ENCODE results near the gene KCNK16. TPM values are rescaled to one million over a fixed set of nuclear protein-coding genes. Genes with fewer than 3 reads are reported as not detected.

KCNK16 gene
- total and polyA plus RNA-seq, 2 of the 8 experiments (the other 6 are each of a cell fraction or from before 2014, with no cell fraction given) = not detected

- TF ChIP-seq YY1 (IDR thresholded peaks at IDR 0.05; ENCODE audit: low read depth, low read length) (no peak), RAD21 (IDR thresholded peaks at IDR 0.05 in 1 of 2, conservative IDR thresholded peaks at IDR 0.05 in 1 of 2; ENCODE audit: low read depth in 2 of 2, low read length in 2 of 2) (peak; percentile 68 to 75), SP4 (IDR thresholded peaks at IDR 0.05; ENCODE audit: low read length) (no peak), CTCF (IDR thresholded peaks at IDR 0.05; ENCODE audit: control extremely low read depth in 1 of 3, insufficient read depth in 1 of 3, low read depth in 1 of 3, low read length in 3 of 3) (peak in 2 of 3 experiments; percentile 40 to 48; a peak in 2 of 4 replicates), SUZ12 (IDR thresholded peaks at IDR 0.05; ENCODE audit: low read length) (no peak), MAFK (IDR thresholded peaks at IDR 0.05; ENCODE audit: low read depth, low read length) (no peak), NANOG (IDR thresholded peaks at IDR 0.05; ENCODE audit: insufficient read depth, low read depth, low read length, poor library complexity, severe bottlenecking) (no peak)
These were observed 40.0 kb upstream of the KCNK16 start (continued) for GRCh38 chr6:39362487-39362865.
